Chondrocyte (in vitro differentiated cells): ENCODE results near the gene SYTL3. TPM values are rescaled to one million over a fixed set of nuclear protein-coding genes. Genes with fewer than 3 reads are reported as not detected.

Experiments used
- DNase-seq: peaks from one replicate; pipeline ENCODE4 v3.0.0; 2021; ENCODE audit warnings: mixed read lengths, low spot score
- H3K27ac Mint-ChIP-seq: one replicate; pipeline ENCODE4 v1.8.0; 2021; ENCODE audit warnings: mild to moderate bottlenecking, moderate library complexity, mixed read lengths; ENCODE audit not compliant: unreplicated experiment
- H3K27me3 Mint-ChIP-seq: 2 replicates; pipeline ENCODE4 v1.8.0; 2021; ENCODE audit warnings: low read depth, mixed read lengths
- H3K36me3 Mint-ChIP-seq: 2 replicates; pipeline ENCODE4 v1.8.0; 2021; ENCODE audit warnings: low read depth, mixed read lengths
- H3K4me1 Mint-ChIP-seq: 2 replicates; pipeline ENCODE4 v1.8.0; 2021; ENCODE audit warnings: low read depth, mild to moderate bottlenecking, mixed read lengths
- H3K4me3 Mint-ChIP-seq: one replicate; pipeline ENCODE4 v1.8.0; 2021; ENCODE audit warnings: mild to moderate bottlenecking, moderate library complexity, mixed read lengths; ENCODE audit not compliant: unreplicated experiment
- H3K9me3 Mint-ChIP-seq: 2 replicates; pipeline ENCODE4 v1.8.0; 2021; ENCODE audit warnings: low read depth, mixed read lengths
- total RNA-seq: library from RNA; stranded (reverse); gene quantifications from 3 replicates; pipeline ENCODE4 v1.2.1, GENCODE V29; 2021
- TF ChIP-seq, protein P1 (sequence below): fragments of 200-600 bp; sonication (generic); IDR thresholded peaks from 2 replicates; pipeline ENCODE4 v1.5.0; 2021; ENCODE audit warnings: antibody characterized with exemption, mild to moderate bottlenecking, moderate library complexity

SYTL3 gene
- total RNA-seq, 1 donor from 2014 or later, result 1.4 TPM

DNA sequence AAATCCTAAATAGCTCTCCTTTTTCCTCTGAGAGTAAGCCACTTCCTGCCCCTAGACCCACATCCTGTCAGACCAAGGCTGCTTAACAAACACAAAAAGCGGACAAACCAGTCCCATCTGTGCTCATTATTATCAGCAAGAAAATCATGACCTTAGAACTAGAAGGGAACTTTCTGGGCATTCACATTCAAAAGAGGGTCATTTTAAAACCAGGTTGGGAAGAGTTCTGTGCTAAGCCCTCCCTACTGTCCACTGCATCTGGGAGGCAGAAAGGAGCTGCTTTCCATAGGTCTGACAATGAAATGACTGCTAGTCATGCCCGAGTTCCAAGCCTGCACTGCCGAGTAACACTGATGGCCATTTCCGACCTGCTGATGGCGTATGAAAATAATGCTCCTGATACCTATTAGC lies 153.9 kb downstream of the SYTL3 start:
- Mint-ChIP-seq H3K9me3 (no peaks in the 10 kb centered on the region), H3K36me3 (peaks cover 1% of the 10 kb centered on the region), H3K27me3 (no peaks in the 10 kb centered on the region), H3K27ac (peak overlapping the region; percentile 85), H3K4me3 (peak overlapping the region; percentile 13), H3K4me1 (peaks cover 40% of the 10 kb centered on the region)
- TF ChIP-seq, protein P1, sequence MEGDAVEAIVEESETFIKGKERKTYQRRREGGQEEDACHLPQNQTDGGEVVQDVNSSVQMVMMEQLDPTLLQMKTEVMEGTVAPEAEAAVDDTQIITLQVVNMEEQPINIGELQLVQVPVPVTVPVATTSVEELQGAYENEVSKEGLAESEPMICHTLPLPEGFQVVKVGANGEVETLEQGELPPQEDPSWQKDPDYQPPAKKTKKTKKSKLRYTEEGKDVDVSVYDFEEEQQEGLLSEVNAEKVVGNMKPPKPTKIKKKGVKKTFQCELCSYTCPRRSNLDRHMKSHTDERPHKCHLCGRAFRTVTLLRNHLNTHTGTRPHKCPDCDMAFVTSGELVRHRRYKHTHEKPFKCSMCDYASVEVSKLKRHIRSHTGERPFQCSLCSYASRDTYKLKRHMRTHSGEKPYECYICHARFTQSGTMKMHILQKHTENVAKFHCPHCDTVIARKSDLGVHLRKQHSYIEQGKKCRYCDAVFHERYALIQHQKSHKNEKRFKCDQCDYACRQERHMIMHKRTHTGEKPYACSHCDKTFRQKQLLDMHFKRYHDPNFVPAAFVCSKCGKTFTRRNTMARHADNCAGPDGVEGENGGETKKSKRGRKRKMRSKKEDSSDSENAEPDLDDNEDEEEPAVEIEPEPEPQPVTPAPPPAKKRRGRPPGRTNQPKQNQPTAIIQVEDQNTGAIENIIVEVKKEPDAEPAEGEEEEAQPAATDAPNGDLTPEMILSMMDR, result peak; percentile 16
- DNase-seq, result no peak

DNA sequence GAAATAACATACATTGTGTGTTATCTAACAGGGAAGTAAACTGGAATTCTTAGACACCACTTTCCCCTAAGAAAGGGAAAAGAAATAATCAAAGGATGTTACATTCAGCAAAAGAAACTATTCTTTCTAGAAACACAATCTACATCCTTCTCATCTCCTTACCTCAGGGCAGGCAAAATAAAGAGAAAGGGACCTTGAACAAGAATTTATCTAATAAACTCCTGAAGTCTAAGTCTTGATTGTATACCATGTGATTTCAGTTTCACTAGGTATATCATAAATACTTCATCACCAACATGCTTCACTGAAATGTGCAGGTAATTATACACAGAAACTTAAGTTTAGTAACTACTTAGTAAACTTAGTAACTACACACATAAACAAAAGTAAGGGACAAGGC lies 154.4 kb downstream of the SYTL3 start:
- H3K4me3 Mint-ChIP-seq, result peak overlapping the region; percentile 13
- peak overlapping the region; percentile 85 for H3K27ac Mint-ChIP-seq

DNA sequence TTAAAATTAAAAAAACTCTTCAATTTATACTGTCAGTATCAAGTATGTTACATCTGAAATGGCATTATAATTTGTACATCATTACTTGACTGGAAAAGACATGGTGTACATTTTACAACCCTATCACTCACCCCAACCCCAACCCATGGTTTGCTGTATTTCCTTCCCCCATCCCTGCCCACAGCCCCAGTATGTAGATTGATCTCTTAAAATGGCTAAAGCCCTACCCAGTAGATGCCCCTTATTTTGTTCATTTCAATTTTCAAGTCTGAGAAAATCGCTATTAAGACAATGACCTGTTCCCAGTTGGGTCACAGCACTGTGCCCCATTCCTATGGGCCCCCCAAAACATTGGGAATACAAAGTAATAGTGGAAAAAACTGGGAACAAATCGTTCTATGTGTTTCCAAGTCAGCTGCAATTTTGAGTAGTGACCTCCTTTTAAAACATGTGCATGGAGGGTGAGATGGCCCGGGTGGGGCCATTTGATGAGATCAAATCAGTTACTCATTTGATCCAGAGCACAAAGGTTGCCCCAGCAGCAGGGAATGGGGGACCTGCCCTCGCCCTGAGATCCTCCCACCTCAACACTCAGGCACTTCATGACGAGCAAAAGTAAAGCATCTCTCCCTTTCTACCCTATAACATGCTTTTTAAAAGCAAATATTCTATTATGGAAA lies 156.0 kb downstream of the SYTL3 start:
- no peaks in the 10 kb centered on the region for H3K27me3 Mint-ChIP-seq
- H3K9me3 Mint-ChIP-seq, result no peaks in the 10 kb centered on the region
- TF ChIP-seq, protein P1, result no peak
- H3K27ac Mint-ChIP-seq, result no peak overlapping the region
- no peak for DNase-seq
- no peak overlapping the region for H3K4me3 Mint-ChIP-seq
- H3K36me3 Mint-ChIP-seq, result peaks cover 1% of the 10 kb centered on the region
- H3K4me1 Mint-ChIP-seq, result peaks cover 26% of the 10 kb centered on the region

More for the DNA sequence above, 154.4 kb downstream of the SYTL3 start:
- Mint-ChIP-seq H3K36me3 (peaks cover 1% of the 10 kb centered on the region), H3K27me3 (no peaks in the 10 kb centered on the region), H3K4me1 (peaks cover 35% of the 10 kb centered on the region), H3K9me3 (no peaks in the 10 kb centered on the region)
- DNase-seq, result no peak
- TF ChIP-seq, protein P1, result no peak

GRCh38 chr6:158807515-158808441 lies 157.9 kb downstream of the SYTL3 start:
- H3K27ac Mint-ChIP-seq, result no peak overlapping the region
- peaks cover 2% of the 10 kb centered on the region for H3K36me3 Mint-ChIP-seq
- no peaks in the 10 kb centered on the region for H3K9me3 Mint-ChIP-seq
- TF ChIP-seq, protein P1, result no peak
- H3K4me1 Mint-ChIP-seq, result peaks cover 28% of the 10 kb centered on the region
- H3K27me3 Mint-ChIP-seq, result no peaks in the 10 kb centered on the region
- H3K4me3 Mint-ChIP-seq, result no peak overlapping the region
- no peak for DNase-seq

DNA sequence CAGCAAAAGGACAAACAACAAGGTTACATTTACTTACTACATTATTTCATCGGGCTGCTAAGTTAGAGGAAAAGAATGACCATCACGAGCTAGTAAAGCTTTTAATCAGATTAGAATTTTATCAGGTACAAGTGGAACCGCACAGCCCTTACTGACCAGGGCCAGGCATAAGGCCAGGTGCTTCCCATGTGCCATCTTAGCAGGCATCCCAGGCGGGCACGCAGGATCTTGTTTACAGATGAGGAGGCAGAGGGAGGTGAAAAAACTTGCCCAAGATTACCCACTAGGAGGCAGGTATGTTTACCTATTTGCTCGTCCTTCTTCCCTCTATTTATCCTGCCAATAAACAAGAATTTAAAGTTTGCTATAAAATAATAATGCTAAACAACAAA lies 158.6 kb downstream of the SYTL3 start:
- Mint-ChIP-seq H3K36me3 (peaks cover 7% of the 10 kb centered on the region), H3K27me3 (no peaks in the 10 kb centered on the region), H3K27ac (no peak overlapping the region), H3K9me3 (no peaks in the 10 kb centered on the region), H3K4me3 (no peak overlapping the region), H3K4me1 (peaks cover 30% of the 10 kb centered on the region)
- TF ChIP-seq, protein P1, result no peak
- no peak for DNase-seq
